ENCODE measurements around the gene LETM1. TPM values are rescaled to one million over a fixed set of nuclear protein-coding genes. Genes with fewer than 3 reads are reported as not detected.

Gene LETM1
- total RNA-seq, 1 donor from 2014 or later, result 46.1 TPM

- TF ChIP-seq CTCF (IDR thresholded peaks at IDR 0.05; ENCODE audit: unreplicated experiment), result no peak
- H3K4me1 Mint-ChIP-seq (ENCODE audit: low read depth), result peaks cover 20% of the 10 kb centered on the region
Measured at GRCh38 chr4:1864076-1865008, 8.4 kb upstream of the LETM1 start.

DNA sequence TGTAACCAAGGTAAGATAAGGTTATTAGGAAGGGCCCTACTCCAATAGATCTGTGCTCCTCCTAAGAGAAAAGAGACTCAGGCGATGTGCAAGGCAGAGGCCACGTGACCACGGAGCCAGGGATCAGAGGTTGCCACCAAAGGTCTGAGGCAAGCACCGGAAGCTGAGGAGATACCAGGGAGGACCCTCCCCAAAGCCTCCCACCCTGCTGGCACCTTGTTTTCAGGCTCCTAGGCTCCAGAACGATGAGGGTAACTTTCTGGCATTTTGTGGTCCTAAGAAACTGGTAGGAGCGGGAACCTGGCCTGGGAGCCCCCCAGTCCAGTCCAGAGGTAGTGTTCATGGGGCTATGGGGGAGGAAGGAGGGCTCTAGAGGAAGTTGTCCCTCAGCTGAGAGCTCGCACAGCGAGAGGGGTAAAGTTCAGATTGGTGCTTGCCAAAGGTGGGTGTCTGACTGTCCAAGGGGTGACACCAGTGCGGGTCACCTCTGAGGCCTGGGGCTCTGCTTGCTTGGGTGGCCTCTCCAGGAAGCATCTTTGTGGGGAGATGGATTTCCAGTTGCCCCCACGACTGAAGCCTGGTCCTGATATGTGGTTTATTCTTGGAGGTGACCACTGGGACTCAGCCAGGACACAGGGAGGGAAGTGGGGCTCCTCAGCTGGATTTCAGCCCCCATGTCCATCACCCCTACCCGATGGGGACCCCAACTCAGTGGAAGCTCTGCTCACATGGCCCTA, 7.5 kb upstream of the LETM1 start:
- Mint-ChIP-seq H3K27me3 (peaks cover 3% of the 10 kb centered on the region), H3K27ac (peak overlapping the region; percentile 47), H3K9me3 (ENCODE audit: low read depth) (no peaks in the 10 kb centered on the region), H3K4me3 (ENCODE audit: low read depth) (peak overlapping the region; percentile 40), H3K4me1 (ENCODE audit: low read depth) (peaks cover 20% of the 10 kb centered on the region), H3K36me3 (ENCODE audit: insufficient read depth) (no peaks in the 10 kb centered on the region)
- no peak for TF ChIP-seq CTCF (IDR thresholded peaks at IDR 0.05; ENCODE audit: unreplicated experiment)
- DNase-seq (ENCODE audit: low spot score, unreplicated experiment), result no peak

More at GRCh38 chr4:1864076-1865008, 8.4 kb upstream of the LETM1 start:
- Mint-ChIP-seq H3K4me3 (ENCODE audit: low read depth) (peak overlapping the region; percentile 35), H3K27me3 (peaks cover under 1% of the 10 kb centered on the region), H3K27ac (peak overlapping the region; percentile 62), H3K36me3 (ENCODE audit: insufficient read depth) (no peaks in the 10 kb centered on the region), H3K9me3 (ENCODE audit: low read depth) (no peaks in the 10 kb centered on the region)
- DNase-seq (ENCODE audit: low spot score, unreplicated experiment), result no peak

- no peak overlapping the region for H3K4me3 Mint-ChIP-seq (ENCODE audit: low read depth)
Measured at GRCh38 chr4:1862961-1863296, 7.0 kb upstream of the LETM1 start.

DNA sequence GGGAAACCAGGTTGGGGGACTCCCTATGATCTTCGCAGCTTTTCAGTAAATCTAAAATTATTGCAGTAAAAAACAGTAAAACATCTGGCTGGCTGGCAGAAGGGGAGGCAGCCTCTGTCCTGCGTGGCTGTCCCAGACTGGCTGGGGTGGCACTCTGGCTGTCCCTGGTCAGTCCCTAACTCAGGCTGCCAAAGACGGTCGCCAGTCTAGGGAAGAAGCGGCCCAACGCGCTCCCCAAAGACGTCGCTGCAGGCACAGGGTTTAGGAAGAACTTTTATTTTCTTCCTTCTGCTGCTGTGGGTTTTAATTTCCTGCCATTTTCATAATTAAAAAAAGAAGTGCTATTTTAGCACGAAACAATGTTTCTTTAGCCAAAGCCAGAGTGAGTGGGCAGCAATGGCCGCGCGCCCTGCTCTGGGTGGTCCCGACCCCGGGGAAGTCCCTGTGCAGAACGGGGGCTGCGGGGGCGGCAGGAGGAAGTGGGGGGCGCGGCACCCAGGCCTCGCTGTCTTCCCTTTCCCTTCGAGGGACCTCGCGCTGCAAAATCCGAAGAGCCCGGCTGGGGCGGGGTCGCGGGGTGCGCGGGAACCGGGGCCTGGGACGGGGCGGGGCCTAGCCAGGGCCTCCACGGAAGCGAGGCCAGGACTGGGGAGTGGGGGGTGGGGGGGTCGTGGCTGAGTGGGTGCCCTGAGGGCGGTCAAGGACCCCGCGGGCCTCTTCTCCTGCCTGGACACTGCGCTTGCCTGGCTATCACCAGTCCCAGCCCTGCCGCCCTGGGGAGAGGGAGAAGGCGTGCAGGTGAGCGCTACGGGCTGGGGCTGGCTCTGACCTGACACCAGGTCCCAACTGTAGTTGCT, 6.3 kb upstream of the LETM1 start:
- DNase-seq (ENCODE audit: low spot score, unreplicated experiment), result no peak
- Mint-ChIP-seq H3K27ac (peak overlapping the region; percentile 45), H3K27me3 (peaks cover 3% of the 10 kb centered on the region), H3K9me3 (ENCODE audit: low read depth) (no peaks in the 10 kb centered on the region), H3K4me1 (ENCODE audit: low read depth) (peaks cover 21% of the 10 kb centered on the region), H3K36me3 (ENCODE audit: insufficient read depth) (no peaks in the 10 kb centered on the region), H3K4me3 (ENCODE audit: low read depth) (peak overlapping the region; percentile 50)
- no peak for TF ChIP-seq CTCF (IDR thresholded peaks at IDR 0.05; ENCODE audit: unreplicated experiment)

More at GRCh38 chr4:1862961-1863296, 7.0 kb upstream of the LETM1 start:
- DNase-seq (ENCODE audit: low spot score, unreplicated experiment), result no peak
- no peaks in the 10 kb centered on the region for H3K9me3 Mint-ChIP-seq (ENCODE audit: low read depth)
- peak overlapping the region; percentile 45 for H3K27ac Mint-ChIP-seq
- H3K27me3 Mint-ChIP-seq, result peaks cover 3% of the 10 kb centered on the region
- peaks cover 20% of the 10 kb centered on the region for H3K4me1 Mint-ChIP-seq (ENCODE audit: low read depth)
- H3K36me3 Mint-ChIP-seq (ENCODE audit: insufficient read depth), result no peaks in the 10 kb centered on the region
- TF ChIP-seq CTCF (IDR thresholded peaks at IDR 0.05; ENCODE audit: unreplicated experiment), result no peak

GRCh38 chr4:1859389-1859753, 3.4 kb upstream of the LETM1 start:
- no peak for TF ChIP-seq CTCF (IDR thresholded peaks at IDR 0.05; ENCODE audit: unreplicated experiment)
- Mint-ChIP-seq H3K27ac (no peak overlapping the region), H3K36me3 (ENCODE audit: insufficient read depth) (no peaks in the 10 kb centered on the region)

More at GRCh38 chr4:1859389-1859753, 3.4 kb upstream of the LETM1 start:
- Mint-ChIP-seq H3K4me1 (ENCODE audit: low read depth) (peaks cover 24% of the 10 kb centered on the region), H3K27me3 (peaks cover 3% of the 10 kb centered on the region), H3K9me3 (ENCODE audit: low read depth) (no peaks in the 10 kb centered on the region), H3K4me3 (ENCODE audit: low read depth) (no peak overlapping the region)
- no peak for DNase-seq (ENCODE audit: low spot score, unreplicated experiment)

Measured in progenitor cell of endocrine pancreas (in vitro differentiated cells).